ENCODE data around the gene CCSER1.

CCSER1 gene

DNA sequence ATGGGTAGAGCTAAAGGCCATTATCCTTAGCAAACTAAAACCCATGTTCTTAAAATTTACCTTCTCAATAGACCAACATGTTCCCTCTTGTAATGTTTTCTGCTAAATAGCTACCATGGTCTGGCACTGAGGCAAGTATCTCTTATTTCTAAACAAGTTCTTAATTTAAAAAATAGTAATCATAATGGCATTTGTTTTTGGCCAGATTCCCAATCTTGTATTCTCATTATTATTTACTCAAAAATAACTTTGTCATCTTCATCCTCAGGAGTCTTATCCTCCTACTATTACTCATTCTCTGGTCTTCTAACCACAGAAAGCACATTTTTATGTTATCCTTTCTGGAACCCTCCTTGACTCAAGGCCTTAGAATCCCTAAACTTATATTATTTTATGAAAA is 931.2 kb downstream of the CCSER1 start:
- TF ChIP-seq, protein P1, sequence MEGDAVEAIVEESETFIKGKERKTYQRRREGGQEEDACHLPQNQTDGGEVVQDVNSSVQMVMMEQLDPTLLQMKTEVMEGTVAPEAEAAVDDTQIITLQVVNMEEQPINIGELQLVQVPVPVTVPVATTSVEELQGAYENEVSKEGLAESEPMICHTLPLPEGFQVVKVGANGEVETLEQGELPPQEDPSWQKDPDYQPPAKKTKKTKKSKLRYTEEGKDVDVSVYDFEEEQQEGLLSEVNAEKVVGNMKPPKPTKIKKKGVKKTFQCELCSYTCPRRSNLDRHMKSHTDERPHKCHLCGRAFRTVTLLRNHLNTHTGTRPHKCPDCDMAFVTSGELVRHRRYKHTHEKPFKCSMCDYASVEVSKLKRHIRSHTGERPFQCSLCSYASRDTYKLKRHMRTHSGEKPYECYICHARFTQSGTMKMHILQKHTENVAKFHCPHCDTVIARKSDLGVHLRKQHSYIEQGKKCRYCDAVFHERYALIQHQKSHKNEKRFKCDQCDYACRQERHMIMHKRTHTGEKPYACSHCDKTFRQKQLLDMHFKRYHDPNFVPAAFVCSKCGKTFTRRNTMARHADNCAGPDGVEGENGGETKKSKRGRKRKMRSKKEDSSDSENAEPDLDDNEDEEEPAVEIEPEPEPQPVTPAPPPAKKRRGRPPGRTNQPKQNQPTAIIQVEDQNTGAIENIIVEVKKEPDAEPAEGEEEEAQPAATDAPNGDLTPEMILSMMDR (IDR thresholded peaks at IDR 0.05; ENCODE audit: borderline replicate concordance, control extremely low read depth, extremely low read depth, insufficient read depth, missing control alignments) = no peak
- in situ Hi-C loops (cut with MboI; ENCODE audit: low sequenced_read_pairs, unreplicated experiment) = no loop called here

DNA sequence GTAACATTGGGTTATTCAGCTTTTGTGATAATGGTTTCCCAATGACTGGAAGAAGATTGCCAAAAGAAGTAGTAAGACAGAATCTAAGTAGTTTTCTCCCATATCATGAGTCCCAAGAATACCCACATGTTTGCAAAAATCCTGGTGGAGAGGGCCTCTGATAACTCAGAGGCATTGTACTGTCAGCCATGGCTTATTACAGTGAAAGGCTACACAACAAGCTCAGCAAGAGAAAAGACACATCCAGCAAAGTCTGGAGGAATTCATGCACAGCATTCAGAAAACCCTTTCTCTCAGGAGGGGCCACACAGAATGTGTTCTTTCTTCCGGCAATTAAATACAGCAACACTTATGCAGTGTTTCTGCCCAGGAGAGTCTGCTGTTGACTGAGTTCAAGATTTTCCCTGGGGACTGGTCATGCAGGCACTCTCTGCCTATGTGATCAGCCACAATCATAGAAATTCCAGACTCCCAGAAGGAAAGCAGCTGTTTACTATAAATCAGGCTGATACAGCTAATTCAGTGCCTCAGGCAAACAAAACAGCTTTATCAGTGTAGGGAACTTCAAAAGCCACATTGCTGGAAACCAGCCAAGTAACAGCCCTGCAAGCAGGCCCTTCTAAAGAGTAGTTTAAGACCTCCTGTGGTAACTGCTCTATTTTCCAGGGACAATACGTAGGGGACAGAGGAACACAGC is 937.1 kb downstream of the CCSER1 start:
- TF ChIP-seq, protein P1 (IDR thresholded peaks at IDR 0.05; ENCODE audit: borderline replicate concordance, control extremely low read depth, extremely low read depth, insufficient read depth, missing control alignments) = no peak
- no peak for DNase-seq (ENCODE audit: low spot score)
- in situ Hi-C loops (cut with MboI; ENCODE audit: low sequenced_read_pairs, unreplicated experiment) = no loop called here

More for the DNA sequence above, 931.2 kb downstream of the CCSER1 start:
- DNase-seq (ENCODE audit: low spot score) = no peak

DNA sequence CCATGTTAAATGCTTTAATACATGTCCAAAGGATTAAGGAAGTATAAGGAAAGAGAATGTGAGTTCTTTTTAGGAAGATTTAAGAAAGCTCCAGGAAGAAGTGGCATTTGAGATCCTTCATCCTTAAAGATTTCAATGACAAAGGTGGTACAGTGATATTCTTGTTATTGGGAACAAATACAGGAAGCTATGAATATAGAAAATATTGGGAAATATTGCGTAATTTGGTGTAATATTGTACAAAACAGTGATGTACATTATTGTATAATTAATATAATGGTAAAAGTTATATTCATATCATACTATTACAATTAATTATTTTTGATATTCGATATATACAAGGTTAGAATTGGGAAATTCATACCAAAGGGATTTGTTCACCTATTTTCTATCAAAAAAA is 937.9 kb downstream of the CCSER1 start:
- in situ Hi-C loops (cut with MboI; ENCODE audit: low sequenced_read_pairs, unreplicated experiment) = no loop called here
- no peak for DNase-seq (ENCODE audit: low spot score)
- TF ChIP-seq, protein P1 (IDR thresholded peaks at IDR 0.05; ENCODE audit: borderline replicate concordance, control extremely low read depth, extremely low read depth, insufficient read depth, missing control alignments) = no peak

DNA sequence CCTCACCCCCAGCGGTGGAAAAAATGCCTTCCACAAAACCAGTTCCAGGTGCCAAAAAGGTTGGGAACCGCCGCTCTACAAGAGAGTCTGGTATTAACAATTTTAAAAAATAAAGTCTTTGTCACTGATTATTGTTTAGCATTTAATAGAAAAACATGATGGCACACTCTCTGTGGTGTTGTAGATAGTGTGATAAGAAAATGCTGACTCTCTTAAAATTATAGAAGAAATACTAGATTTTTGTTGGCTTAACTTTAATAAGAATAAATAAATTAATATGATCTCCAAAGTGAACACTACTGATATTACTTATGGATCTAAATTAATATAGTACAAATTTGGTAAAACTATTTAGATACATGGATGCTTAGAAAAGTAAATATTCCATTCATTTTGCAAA is 943.5 kb downstream of the CCSER1 start:
- TF ChIP-seq, protein P1 (IDR thresholded peaks at IDR 0.05; ENCODE audit: borderline replicate concordance, control extremely low read depth, extremely low read depth, insufficient read depth, missing control alignments) = no peak
- in situ Hi-C loops (cut with MboI; ENCODE audit: low sequenced_read_pairs, unreplicated experiment) = no loop called here
- DNase-seq (ENCODE audit: low spot score) = no peak

DNA sequence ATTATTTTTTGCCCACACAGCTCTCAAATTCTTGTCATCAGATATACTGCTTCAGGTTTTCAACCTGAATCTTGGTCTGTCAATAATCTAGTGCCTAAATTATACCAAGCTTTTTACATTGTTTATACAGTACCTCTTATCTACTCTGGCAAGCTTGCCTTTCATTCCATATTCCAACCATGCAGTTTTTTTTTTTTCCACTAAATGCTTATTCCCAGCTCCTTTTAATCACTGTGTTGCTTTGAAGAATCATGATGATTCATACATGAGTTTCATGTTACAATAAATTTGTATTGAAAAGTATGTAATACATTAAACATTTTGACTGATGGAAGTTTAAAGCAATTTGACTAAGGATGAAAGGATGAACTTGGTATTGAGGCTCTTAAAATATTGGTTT is 949.0 kb downstream of the CCSER1 start:
- no peak for DNase-seq (ENCODE audit: low spot score)
- in situ Hi-C loops (cut with MboI; ENCODE audit: low sequenced_read_pairs, unreplicated experiment) = no loop called here
- TF ChIP-seq, protein P1 (IDR thresholded peaks at IDR 0.05; ENCODE audit: borderline replicate concordance, control extremely low read depth, extremely low read depth, insufficient read depth, missing control alignments) = no peak

DNA sequence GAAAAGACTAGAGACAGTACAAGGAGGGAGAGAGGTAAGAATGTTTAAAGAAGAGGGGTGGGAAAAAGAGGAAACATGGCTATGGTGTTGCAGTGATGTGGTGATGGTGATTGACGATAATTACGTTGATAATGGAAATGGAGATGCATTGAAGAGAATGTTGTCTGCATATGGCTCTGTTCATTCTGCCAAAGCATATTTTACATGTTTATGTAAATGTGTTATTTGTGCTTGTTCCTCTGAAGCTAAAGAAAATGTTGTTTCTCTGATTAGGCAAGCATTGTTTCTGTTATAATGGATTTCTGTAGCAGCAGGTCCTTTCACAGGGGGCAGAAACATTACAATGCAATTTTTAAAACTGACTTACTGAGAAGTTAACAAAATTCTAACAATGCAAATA is 958.8 kb downstream of the CCSER1 start:
- TF ChIP-seq, protein P1 (IDR thresholded peaks at IDR 0.05; ENCODE audit: borderline replicate concordance, control extremely low read depth, extremely low read depth, insufficient read depth, missing control alignments) = no peak
- no peak for DNase-seq (ENCODE audit: low spot score)
- in situ Hi-C loops (cut with MboI; ENCODE audit: low sequenced_read_pairs, unreplicated experiment) = no loop called here

Data from GM13976 (cell line).